CD4-positive, alpha-beta T cell treated with Interferon gamma for 1 hour (primary cell): Measurements from ENCODE around the gene TNFSF11.

Experiments
- DNase-seq: peaks from one replicate; pipeline ENCODE4 v3.0.0-alpha.2; 2020

The TNFSF11 gene

DNA sequence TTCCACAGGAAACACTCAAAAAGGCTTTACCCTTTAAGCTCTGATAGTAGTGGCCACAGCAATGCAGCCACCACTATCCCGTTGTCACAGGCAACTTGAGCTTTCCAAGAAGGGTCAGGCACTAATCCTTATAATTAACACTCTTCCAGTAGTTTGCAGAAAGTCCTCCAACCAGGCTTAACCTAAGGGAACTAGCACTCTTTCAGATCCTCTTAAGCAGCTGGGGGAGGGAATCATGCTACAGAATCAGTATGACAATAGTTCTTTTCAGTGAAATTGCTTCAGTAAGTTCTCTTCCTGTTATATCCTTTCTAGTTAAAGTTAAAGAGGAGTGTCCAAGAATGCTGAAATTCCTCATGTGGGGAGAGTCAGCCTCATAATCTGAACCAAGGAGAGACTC is 82.2 kb downstream of the TNFSF11 start:
- no peak for DNase-seq

DNA sequence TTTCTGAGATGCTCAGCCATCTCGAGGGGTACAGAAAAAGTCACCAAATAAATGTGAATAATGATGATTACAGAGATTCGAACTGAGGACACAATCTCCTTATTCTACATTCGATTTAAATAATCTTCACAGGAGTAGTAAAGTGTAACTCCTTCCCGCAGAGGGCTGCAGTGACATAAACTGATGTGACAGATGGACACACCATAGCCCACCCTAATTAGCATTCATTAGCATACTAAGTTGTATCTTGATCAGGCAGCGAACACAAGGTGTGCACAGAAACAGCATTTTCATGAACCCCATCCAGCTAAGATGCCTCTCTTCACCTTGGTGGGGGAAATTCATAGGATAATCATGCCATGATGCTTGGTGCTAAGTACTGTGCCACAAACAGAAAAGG is 83.0 kb downstream of the TNFSF11 start:
- no peak for DNase-seq
